ENCODE measurements around the gene SHLD1. TPM values are rescaled to one million over a fixed set of nuclear protein-coding genes. Genes with fewer than 3 reads are reported as not detected.
"Not testable (repeated sequence)": the region's sequence is repeated elsewhere in the genome, so short reads cannot be mapped to it uniquely, and the experiment has no call there.

SHLD1 gene
- total RNA-seq (2014; rRNA removed; shearing (Covaris generic); ENCODE audit: low replicate concordance), result 10.1 and 11.8 TPM in 2 replicates

- in situ Hi-C loops (cut with HindIII; ENCODE audit: low pct_unique_long_range_greater_than_20kb, low sequenced_read_pairs), result no loop called here
- peak; percentile 69 for DNase-seq (ENCODE audit: low read depth)
These were observed at the start of gene SHLD1 for GRCh38 chr20:5749952-5750779. Gene SHLD1, plus strand, starts transcription at chr20:5750401. Its CDS starts 22,465 bp downstream, at chr20:5772866.

GRCh38 chr20:5702339-5702738 is 47.9 kb upstream of the SHLD1 start:
- in situ Hi-C loops (cut with HindIII; ENCODE audit: low pct_unique_long_range_greater_than_20kb, low sequenced_read_pairs), result not testable (repeated sequence)

GRCh38 chr20:5703681-5704101 is 46.5 kb upstream of the SHLD1 start:
- in situ Hi-C loops (cut with HindIII; ENCODE audit: low pct_unique_long_range_greater_than_20kb, low sequenced_read_pairs), result no loop called here
- DNase-seq (ENCODE audit: low read depth), result no peak

More at GRCh38 chr20:5702339-5702738, 47.9 kb upstream of the SHLD1 start:
- DNase-seq (ENCODE audit: low read depth), result not testable (repeated sequence)

GRCh38 chr20:5705827-5706226 is 44.4 kb upstream of the SHLD1 start:
- DNase-seq (ENCODE audit: low read depth), result no peak

GRCh38 chr20:5706797-5707196 is 43.4 kb upstream of the SHLD1 start:
- in situ Hi-C loops (cut with HindIII; ENCODE audit: low pct_unique_long_range_greater_than_20kb, low sequenced_read_pairs), result no loop called here
- DNase-seq (ENCODE audit: low read depth), result no peak

More at GRCh38 chr20:5705827-5706226, 44.4 kb upstream of the SHLD1 start:
- in situ Hi-C loops (cut with HindIII; ENCODE audit: low pct_unique_long_range_greater_than_20kb, low sequenced_read_pairs), result no loop called here

- in situ Hi-C loops (cut with HindIII; ENCODE audit: low pct_unique_long_range_greater_than_20kb, low sequenced_read_pairs), result no loop called here
- no peak for DNase-seq (ENCODE audit: low read depth)
These were observed 39.6 kb upstream of the SHLD1 start for GRCh38 chr20:5710551-5710950.

- DNase-seq (ENCODE audit: low read depth), result no peak
- in situ Hi-C loops (cut with HindIII; ENCODE audit: low pct_unique_long_range_greater_than_20kb, low sequenced_read_pairs), result no loop called here
These were observed 35.8 kb upstream of the SHLD1 start for GRCh38 chr20:5714261-5715041.

- in situ Hi-C loops (cut with HindIII; ENCODE audit: low pct_unique_long_range_greater_than_20kb, low sequenced_read_pairs), result no loop called here
- no peak for DNase-seq (ENCODE audit: low read depth)
These were observed 34.9 kb upstream of the SHLD1 start for GRCh38 chr20:5715071-5715841.

GRCh38 chr20:5716953-5717352 is 33.2 kb upstream of the SHLD1 start:
- DNase-seq (ENCODE audit: low read depth), result no peak
- in situ Hi-C loops (cut with HindIII; ENCODE audit: low pct_unique_long_range_greater_than_20kb, low sequenced_read_pairs), result no loop called here

GRCh38 chr20:5718896-5719595 is 31.2 kb upstream of the SHLD1 start:
- no peak for DNase-seq (ENCODE audit: low read depth)
- in situ Hi-C loops (cut with HindIII; ENCODE audit: low pct_unique_long_range_greater_than_20kb, low sequenced_read_pairs), result no loop called here

- DNase-seq (ENCODE audit: low read depth), result peak; percentile 73
- in situ Hi-C loops (cut with HindIII; ENCODE audit: low pct_unique_long_range_greater_than_20kb, low sequenced_read_pairs), result no loop called here
These were observed 30.3 kb upstream of the SHLD1 start for GRCh38 chr20:5719861-5720403.

- in situ Hi-C loops (cut with HindIII; ENCODE audit: low pct_unique_long_range_greater_than_20kb, low sequenced_read_pairs), result no loop called here
- DNase-seq (ENCODE audit: low read depth), result no peak
These were observed 29.5 kb upstream of the SHLD1 start for GRCh38 chr20:5720696-5721095.

- DNase-seq (ENCODE audit: low read depth); in situ Hi-C loops (cut with HindIII; ENCODE audit: low pct_unique_long_range_greater_than_20kb, low sequenced_read_pairs): not testable (repeated sequence)
These were observed 28.8 kb upstream of the SHLD1 start for GRCh38 chr20:5721356-5721755.

GRCh38 chr20:5722927-5723326 is 27.3 kb upstream of the SHLD1 start:
- no peak for DNase-seq (ENCODE audit: low read depth)
- in situ Hi-C loops (cut with HindIII; ENCODE audit: low pct_unique_long_range_greater_than_20kb, low sequenced_read_pairs), result no loop called here

- in situ Hi-C loops (cut with HindIII; ENCODE audit: low pct_unique_long_range_greater_than_20kb, low sequenced_read_pairs), result not testable (repeated sequence)
These were observed 25.1 kb upstream of the SHLD1 start for GRCh38 chr20:5725183-5725463.

GRCh38 chr20:5727018-5727515 is 23.1 kb upstream of the SHLD1 start:
- in situ Hi-C loops (cut with HindIII; ENCODE audit: low pct_unique_long_range_greater_than_20kb, low sequenced_read_pairs), result no loop called here
- no peak for DNase-seq (ENCODE audit: low read depth)

More at GRCh38 chr20:5725183-5725463, 25.1 kb upstream of the SHLD1 start:
- not testable (repeated sequence) for DNase-seq (ENCODE audit: low read depth)

- in situ Hi-C loops (cut with HindIII; ENCODE audit: low pct_unique_long_range_greater_than_20kb, low sequenced_read_pairs), result no loop called here
- no peak for DNase-seq (ENCODE audit: low read depth)
These were observed 20.9 kb upstream of the SHLD1 start for GRCh38 chr20:5729348-5729747.

- no peak for DNase-seq (ENCODE audit: low read depth)
- in situ Hi-C loops (cut with HindIII; ENCODE audit: low pct_unique_long_range_greater_than_20kb, low sequenced_read_pairs), result no loop called here
These were observed 20.1 kb upstream of the SHLD1 start for GRCh38 chr20:5730131-5730530.
